Ishikawa (cell line): Measurements from ENCODE around the gene TMEM114.

Experiments used
- CREB1 ChIP-seq: IDR thresholded peaks from 2 replicates; pipeline ENCODE4 v1.6.1; 2012; ENCODE audit warnings: low read depth
- NFIC ChIP-seq: IDR thresholded peaks from 2 replicates; pipeline ENCODE4 v1.6.1; 2012
- TAF1 ChIP-seq: IDR thresholded peaks from 2 replicates; pipeline ENCODE4 v1.6.1; 2012; ENCODE audit warnings: low read depth, mild to moderate bottlenecking
- TEAD4 ChIP-seq: IDR thresholded peaks from 2 replicates; pipeline ENCODE4 v1.6.1; 2012
- YY1 ChIP-seq: IDR thresholded peaks from 2 replicates; pipeline ENCODE4 v1.6.1; 2012; ENCODE audit warnings: low read depth

The TMEM114 gene

DNA sequence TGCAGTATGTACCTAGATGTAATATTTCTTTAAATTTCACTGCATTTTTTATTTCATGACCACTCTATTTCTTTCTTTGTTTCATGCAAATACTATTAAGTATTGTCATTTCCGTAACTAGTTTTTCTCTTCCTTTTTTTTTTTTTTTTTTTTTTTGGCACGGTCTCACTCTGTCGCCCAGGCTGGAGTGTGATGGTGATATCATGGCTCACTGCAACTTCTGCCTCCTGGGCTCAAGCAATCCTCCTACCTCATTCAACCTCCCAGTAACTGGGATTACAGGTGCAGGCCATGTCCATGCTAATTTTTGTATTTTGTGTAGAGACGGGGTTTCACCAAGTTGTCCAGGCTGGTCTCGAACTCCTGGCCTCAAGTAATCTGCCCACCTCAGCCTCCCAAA, 70.7 kb downstream of the TMEM114 start:
- TF ChIP-seq CREB1 (no peak), NFIC (no peak), TEAD4 (no peak), TAF1 (no peak), YY1 (no peak)
